H1 (cell line): ENCODE measurements around the gene AIMP1. TPM values are rescaled to one million over a fixed set of nuclear protein-coding genes. Genes with fewer than 3 reads are reported as not detected.

Experiments
- CHD7 ChIP-seq: fragments of 300-600 bp; sonication (generic); IDR thresholded peaks from 2 replicates; pipeline ENCODE4 v1.7.1; 2012; ENCODE audit warnings: low read length, moderate library complexity, mild to moderate bottlenecking, inconsistent platforms; ENCODE audit not compliant: insufficient replicate concordance
- KDM4A ChIP-seq: IDR thresholded peaks from one replicate; pipeline ENCODE4 v1.7.1; 2012; ENCODE audit warnings: low read depth, mild to moderate bottlenecking, moderate library complexity, low read length, inconsistent platforms; ENCODE audit not compliant: severe bottlenecking
- NRF1 ChIP-seq: IDR thresholded peaks from 2 replicates; pipeline ENCODE4 v1.6.1; 2011; ENCODE audit warnings: mild to moderate bottlenecking, low read depth, low read length, improper control_type of control experiment
- polyA plus RNA-seq, 7 experiments: library from polyadenylated mRNA; depleted of rRNA in 3 of 7; stranded (reverse) in 5 of 7; unstranded in 2 of 7; fragments of >200 nt in 5 of 7; fragments of 200-250 nt in 2 of 7; gene quantifications; 1 replicate in 5 of 7; 2 replicates in 1 of 7; 4 replicates in 1 of 7; pipeline versions ENCODE4 v1.2.1 to v1.2.3, GENCODE V29; 2011 to 2013; ENCODE audit warnings: missing spikeins in 2 of 7, mixed read lengths in 2 of 7
- total RNA-seq: library from RNA; stranded (reverse); fragmentation: NEBNext Ultra II Directional; extraction: Animal tissue kit (Norgen Biotek cat#: 25700); gene quantifications from 2 replicates; pipeline ENCODE4 v1.2.1, GENCODE V29; 2021

The AIMP1 gene
- total and polyA plus RNA-seq, 2 of the 8 experiments (the other 6 are each of a cell fraction or from before 2014, with no cell fraction given) = 7.9 to 54.6 TPM

- TF ChIP-seq CHD7 = no peak
- no peak for TF ChIP-seq KDM4A
- TF ChIP-seq NRF1 = no peak
Measured at GRCh38 chr4:106395582-106395981, 79.2 kb downstream of the AIMP1 start (continued).
